Lung (tissue), 12 donors: Measurements from ENCODE around the gene MAPK6. TPM values are rescaled to one million over a fixed set of nuclear protein-coding genes. Genes with fewer than 3 reads are reported as not detected.

Source experiments
- ATAC-seq: fragments of 200-7000 bp; cut with Tn5 transposase; one replicate; pipeline ENCODE4 v1.9.1; 2020; ENCODE audit warnings: moderate number of reproducible peaks; ENCODE audit not compliant: insufficient read depth, low FRiP score
- DNase-seq, 3 donors: peaks; one replicate each; pipeline ENCODE4 v3.0.0-alpha.2; 2013 to 2017
- H3K27ac ChIP-seq, 2 donors: one replicate each; pipeline ENCODE4 v1.5.1; 2013; ENCODE audit warnings: mild to moderate bottlenecking in 2 of 2, moderate library complexity in 2 of 2, control low read depth in 1 of 2, inconsistent platforms in 1 of 2, low read depth in 1 of 2, low read length in 1 of 2
- H3K27me3 ChIP-seq, 3 donors: one replicate each; pipeline ENCODE4 v1.5.1; 2013; ENCODE audit warnings: low read length in 2 of 3; ENCODE audit not compliant: control insufficient read depth in 3 of 3, insufficient read depth in 3 of 3
- H3K36me3 ChIP-seq, 4 donors: one replicate each; pipeline ENCODE4 v1.5.1; 2013; ENCODE audit warnings: low read length in 4 of 4, mild to moderate bottlenecking in 1 of 4, moderate library complexity in 1 of 4; ENCODE audit not compliant: control insufficient read depth in 4 of 4, insufficient read depth in 4 of 4
- H3K4me1 ChIP-seq, 5 donors: one replicate each; pipeline ENCODE4 v1.5.1; 2013; ENCODE audit warnings: low read length in 5 of 5, mild to moderate bottlenecking in 2 of 5, moderate library complexity in 1 of 5; ENCODE audit not compliant: control insufficient read depth in 5 of 5, insufficient read depth in 5 of 5
- H3K4me3 ChIP-seq: one replicate; pipeline ENCODE4 v1.5.1; 2013; ENCODE audit warnings: mild to moderate bottlenecking, control low read depth, moderate library complexity
- H3K9ac ChIP-seq, 2 donors: one replicate each; pipeline ENCODE4 v1.5.1; 2013; ENCODE audit warnings: low read length in 2 of 2, control low read depth in 1 of 2; ENCODE audit not compliant: insufficient read depth in 1 of 2
- H3K9me3 ChIP-seq, 4 donors: one replicate each; pipeline ENCODE4 v1.5.1; 2013; ENCODE audit warnings: low read length in 3 of 4, mild to moderate bottlenecking in 1 of 4, moderate library complexity in 1 of 4; ENCODE audit not compliant: control insufficient read depth in 4 of 4, insufficient read depth in 3 of 4
- CTCF ChIP-seq: IDR thresholded peaks from 2 replicates; pipeline ENCODE4 v1.5.1; 2012; ENCODE audit warnings: mild to moderate bottlenecking; ENCODE audit errors: control extremely low read depth, extremely low read depth
- WGBS, 2 donors: extraction: QIAGEN DNeasy Blood & Tissue Kit; methylation state at CpG; one replicate each; pipeline ENCODE4 v1.1.7; 2013; 5-methylcytosine and 5-hydroxymethylcytosine counted together
- polyA plus RNA-seq, 2 donors: library from polyadenylated mRNA; stranded (reverse); fragments of 200-250 nt; gene quantifications; one replicate each; pipeline ENCODE4 v1.2.1, GENCODE V29; 2013
- total RNA-seq, 2 donors: library from RNA; depleted of rRNA in 1 of 2; stranded (reverse); fragments of >200 nt in 1 of 2; gene quantifications; one replicate each; pipeline ENCODE4 v1.2.1, GENCODE V29; 2014 to 2021
- donor health status: control.
- donor health status: control.
- donor health status: Bipolar disorder and iron deficiency.
- donor health status: healthy.
- donor health status: DM: yes; HTN: yes; CAD: no.

The MAPK6 gene
- total and polyA plus RNA-seq, 4 donors, result 5.4 to 39.8 (median 24.6) TPM

GRCh38 chr15:52003710-52004109 is 15.3 kb upstream of the MAPK6 start:
- 87 to 93% methylated on average over 1 of the region's 1 CpG for WGBS, 2 donors
- ATAC-seq (no peak), DNase-seq (no peak)
- Histone ChIP-seq H3K4me3 (no peak overlapping the region), H3K27ac (no peak overlapping the region), H3K9ac (no peak overlapping the region), H3K36me3 (no peaks in the 10 kb centered on the region), H3K4me1 (peaks cover 0 to 10% (median 0%) of the 10 kb centered on the region in 5 donors), H3K27me3 (no peaks in the 10 kb centered on the region), H3K9me3 (no peaks in the 10 kb centered on the region)
- no peak for TF ChIP-seq CTCF

GRCh38 chr15:52004806-52005205 is 14.2 kb upstream of the MAPK6 start:
- Histone ChIP-seq H3K27ac (no peak overlapping the region), H3K9ac (no peak overlapping the region), H3K9me3 (no peaks in the 10 kb centered on the region), H3K36me3 (no peaks in the 10 kb centered on the region), H3K4me1 (peaks cover 0 to 10% (median 0%) of the 10 kb centered on the region in 5 donors), H3K4me3 (no peak overlapping the region), H3K27me3 (no peaks in the 10 kb centered on the region)
- ATAC-seq (no peak), DNase-seq (no peak)
- WGBS, 2 donors, result 95 to 99% methylated on average over 6 of the region's 6 CpGs
- no peak for TF ChIP-seq CTCF

GRCh38 chr15:52005748-52006701 is 13.0 kb upstream of the MAPK6 start:
- peaks cover 0 to 10% (median 0%) of the 10 kb centered on the region in 5 donors for H3K4me1 ChIP-seq
- H3K27ac ChIP-seq, result peak overlapping the region in 1 of 2 donors; percentile 70
- H3K27me3 ChIP-seq, result no peaks in the 10 kb centered on the region
- no peaks in the 10 kb centered on the region for H3K36me3 ChIP-seq
- 75 to 84% methylated on average over 5 of the region's 5 CpGs for WGBS, 2 donors
- no peak for DNase-seq
- TF ChIP-seq CTCF, result no peak
- no peak overlapping the region for H3K4me3 ChIP-seq
- H3K9ac ChIP-seq, result no peak overlapping the region
- no peak for ATAC-seq
- no peaks in the 10 kb centered on the region for H3K9me3 ChIP-seq
